ENCODE results near the gene PADI2.

The PADI2 gene

GRCh38 chr1:17139637-17140036 is 20.4 kb upstream of the PADI2 start:
- no peak for DNase-seq (ENCODE audit: low spot score)

- DNase-seq (ENCODE audit: low spot score) = no peak
These were observed 18.2 kb upstream of the PADI2 start for GRCh38 chr1:17137441-17137840.

GRCh38 chr1:17136936-17137335 is 17.7 kb upstream of the PADI2 start:
- no peak for DNase-seq (ENCODE audit: low spot score)

DNA sequence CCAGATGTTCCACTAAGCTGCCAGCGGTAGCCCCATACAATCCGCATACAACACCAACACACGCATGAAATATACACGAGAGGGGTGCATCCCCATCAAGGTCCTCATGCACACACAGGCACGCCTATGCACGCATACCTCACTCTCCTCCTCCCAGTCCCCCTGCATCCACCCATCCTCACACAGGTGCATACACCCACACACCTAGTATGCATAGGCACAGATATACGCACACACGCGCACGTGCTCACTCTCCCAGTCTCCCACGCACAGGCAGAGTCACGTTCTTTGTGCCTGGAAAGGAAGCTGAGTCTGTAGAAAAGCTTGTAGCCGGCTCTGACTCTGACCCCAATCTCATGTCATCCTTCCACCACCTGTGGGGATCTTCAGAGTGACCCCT is 16.9 kb upstream of the PADI2 start:
- no peak for DNase-seq (ENCODE audit: low spot score)

GRCh38 chr1:17135530-17135929 is 16.3 kb upstream of the PADI2 start:
- DNase-seq (ENCODE audit: low spot score) = no peak

- no peak for DNase-seq (ENCODE audit: low spot score)
These were observed 15.5 kb upstream of the PADI2 start for GRCh38 chr1:17134724-17135123.

GRCh38 chr1:17134034-17134433 is 14.8 kb upstream of the PADI2 start:
- DNase-seq (ENCODE audit: low spot score) = no peak

- no peak for DNase-seq (ENCODE audit: low spot score)
These were observed 10.9 kb upstream of the PADI2 start for GRCh38 chr1:17130138-17130635.

- DNase-seq (ENCODE audit: low spot score) = no peak
These were observed 9.1 kb upstream of the PADI2 start for GRCh38 chr1:17128361-17128760.

DNA sequence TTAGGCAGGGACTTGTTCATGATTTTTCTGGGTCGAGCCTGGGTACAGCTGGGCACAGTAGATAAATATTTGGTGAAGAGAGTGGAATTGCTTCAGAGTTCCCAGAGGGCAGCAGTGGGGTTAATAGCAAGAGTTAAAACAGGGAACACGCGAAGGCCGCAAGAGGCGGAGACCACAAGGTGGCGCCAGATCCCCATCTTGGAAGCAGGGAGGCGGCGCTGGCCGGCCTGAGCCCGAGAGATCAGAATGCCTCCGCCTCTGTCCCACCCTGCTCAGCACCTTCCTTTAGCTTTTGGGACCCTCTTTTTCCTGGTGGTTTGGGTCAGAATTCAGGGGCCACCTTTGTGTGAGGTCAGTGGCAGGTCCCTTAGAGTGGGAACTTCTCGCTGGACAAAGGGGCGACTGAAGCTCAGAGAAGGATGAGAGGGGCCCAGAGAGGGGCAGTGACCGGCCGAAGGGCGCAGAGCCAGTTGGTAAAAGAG is 6.5 kb upstream of the PADI2 start:
- peak; percentile 91 for DNase-seq (ENCODE audit: low spot score)

DNA sequence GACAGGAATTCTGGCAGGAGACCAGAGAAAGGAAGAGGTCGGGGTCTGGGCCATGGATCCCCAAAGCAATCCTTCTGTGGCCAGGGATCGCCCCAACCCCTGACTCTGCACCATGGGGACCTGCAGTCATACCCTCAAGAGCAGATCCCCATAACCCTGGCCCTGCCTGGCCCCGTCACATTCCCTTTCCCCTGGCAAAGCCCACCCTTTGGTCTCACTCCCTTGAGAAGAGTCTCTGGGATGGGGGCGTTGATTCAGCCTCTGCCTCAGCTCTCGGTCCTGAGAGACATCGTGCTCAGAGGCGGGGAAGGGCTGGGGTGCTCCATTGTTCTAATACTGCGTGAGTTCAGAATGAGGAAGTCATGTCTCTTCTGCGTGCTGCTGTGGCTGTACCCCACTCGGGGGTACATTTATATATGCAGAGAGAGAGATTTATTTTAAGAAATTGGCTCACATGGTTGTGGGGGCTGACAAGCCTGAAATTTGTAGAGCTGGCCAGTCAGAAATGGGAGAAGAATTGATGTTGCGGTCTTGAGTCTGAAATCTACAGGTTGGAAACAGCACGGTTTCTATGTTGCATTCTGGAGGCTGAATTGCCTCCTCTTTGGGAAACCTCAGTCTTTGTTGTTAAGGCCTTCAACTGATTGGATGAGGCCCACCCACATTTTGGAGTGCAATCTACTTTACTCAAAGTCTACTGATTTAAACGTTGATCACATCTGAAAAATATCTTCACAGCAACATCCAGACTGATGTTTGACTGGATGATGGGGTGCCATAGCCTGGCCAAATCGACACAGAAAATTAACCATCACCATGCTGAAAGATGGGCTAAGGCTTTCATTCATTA is 4.2 kb upstream of the PADI2 start:
- no peak for DNase-seq (ENCODE audit: low spot score)

- DNase-seq (ENCODE audit: low spot score) = no peak
These were observed 3.4 kb upstream of the PADI2 start for GRCh38 chr1:17122521-17123164.

DNA sequence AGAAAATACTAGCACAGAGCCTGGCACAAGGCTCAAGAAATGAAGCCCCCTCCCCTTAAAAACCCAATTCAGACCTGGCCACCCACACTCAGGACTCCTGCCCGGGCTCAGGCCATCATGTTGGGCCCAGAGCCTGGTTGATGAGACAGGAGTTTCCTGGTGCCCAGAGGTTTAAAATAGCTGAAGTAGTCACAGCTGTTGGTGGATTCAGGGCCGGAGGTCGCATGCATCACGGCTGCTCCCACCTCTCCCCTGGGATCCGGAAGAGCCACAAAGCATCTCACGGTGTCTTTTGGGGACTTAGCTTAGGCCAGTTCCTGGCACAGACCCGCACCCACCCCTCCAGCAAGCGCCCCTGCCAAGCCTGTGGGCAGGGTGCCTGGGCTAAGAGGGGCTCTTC is 2.6 kb upstream of the PADI2 start:
- DNase-seq (ENCODE audit: low spot score) = no peak

- no peak for DNase-seq (ENCODE audit: low spot score)
These were observed 1.9 kb upstream of the PADI2 start for GRCh38 chr1:17120962-17121837.

- DNase-seq (ENCODE audit: low spot score) = no peak
These were observed 1.2 kb upstream of the PADI2 start for GRCh38 chr1:17120481-17120877.

- DNase-seq (ENCODE audit: low spot score) = no peak
These were observed 676 bp upstream of the PADI2 start for GRCh38 chr1:17119773-17120480.

- no peak for DNase-seq (ENCODE audit: low spot score)
These were observed 560 bp downstream of the PADI2 start for GRCh38 chr1:17118706-17119075.

DNA sequence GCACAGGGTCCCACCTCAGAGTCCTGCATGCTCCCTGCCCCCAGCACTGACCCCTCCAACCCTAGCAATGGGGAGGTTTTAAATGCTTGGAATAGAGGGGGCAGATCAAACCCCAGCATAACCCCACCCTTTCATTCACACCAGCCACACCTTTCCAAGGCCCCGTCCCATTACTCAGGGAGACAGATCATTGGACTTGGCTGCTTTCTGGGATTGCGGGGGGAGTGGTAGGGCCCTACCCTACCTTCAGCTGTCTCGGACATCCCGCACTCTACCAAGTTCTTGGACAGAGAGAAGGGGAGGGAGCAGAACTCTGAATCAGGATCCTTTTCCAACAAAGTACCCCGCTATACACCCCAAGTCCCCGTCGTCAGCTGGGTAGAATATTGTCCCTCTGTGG is 983 bp downstream of the PADI2 start:
- DNase-seq (ENCODE audit: low spot score) = no peak

GRCh38 chr1:17117451-17118265 is 1.6 kb downstream of the PADI2 start:
- DNase-seq (ENCODE audit: low spot score) = no peak

GRCh38 chr1:17116643-17117042 is 2.6 kb downstream of the PADI2 start:
- DNase-seq (ENCODE audit: low spot score) = no peak

DNA sequence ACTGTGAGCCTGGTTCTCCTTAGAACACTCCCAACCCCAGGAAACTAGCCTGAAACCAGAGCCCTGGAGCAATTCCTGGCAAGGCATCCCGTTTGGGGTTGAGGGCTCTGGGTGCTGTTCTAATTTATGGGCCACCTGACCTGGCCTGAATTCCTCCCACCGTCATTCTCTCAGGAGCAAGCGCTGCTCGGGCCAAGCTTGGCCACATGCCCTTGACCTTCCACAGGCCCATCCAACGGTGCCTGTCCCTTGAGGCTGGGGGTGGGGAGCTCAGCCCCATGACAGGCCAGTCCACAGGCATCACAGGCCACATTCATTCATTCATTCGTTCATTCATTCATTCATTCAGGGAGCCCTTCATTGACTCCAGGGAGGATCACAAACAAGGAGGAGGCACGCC is 5.3 kb downstream of the PADI2 start:
- DNase-seq (ENCODE audit: low spot score) = peak; percentile 63

All from Ammon's horn (tissue), 1 donor.